ENCODE measurements around the gene MYH6. TPM values are rescaled to one million over a fixed set of nuclear protein-coding genes. Genes with fewer than 3 reads are reported as not detected.

Gene MYH6
- total RNA-seq, 1 experiment from 2014 or later: 0.07 TPM

DNA sequence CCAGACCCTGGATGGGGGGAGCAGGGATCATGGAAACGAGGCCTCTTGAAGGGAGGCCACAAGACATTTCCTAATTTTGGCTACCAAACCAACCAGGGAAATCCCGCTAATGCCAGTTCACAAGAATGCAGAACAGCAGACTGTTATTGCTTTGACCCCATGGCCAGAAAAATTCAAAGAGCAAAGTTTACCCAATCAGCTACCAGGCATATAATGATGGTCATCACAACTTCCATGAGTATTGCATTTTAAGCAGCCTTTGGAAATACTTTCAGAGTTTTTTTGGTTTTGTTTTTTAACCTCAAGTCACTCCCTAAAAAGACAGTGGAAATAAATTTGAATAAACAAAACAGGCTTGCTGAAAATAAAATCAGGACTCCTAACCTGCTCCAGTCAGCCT lies 35.6 kb downstream of the MYH6 start, which contains the start of gene IL25:
Gene IL25, plus strand, starts transcription at position 301 of the 400 bp plus-strand sequence.
- Histone ChIP-seq H3K27ac (ENCODE audit: insufficient read length, low read depth, low read length) (no peak within 1 kb of the TSS), H3K4me2 (ENCODE audit: insufficient read depth, insufficient read length, low read length) (no peak within 1 kb of the TSS), H3K18ac (ENCODE audit: insufficient read length, low read depth, low read length) (no peak within 1 kb of the TSS), H2BK15ac (ENCODE audit: low read depth, low read length) (no peak within 1 kb of the TSS), H3K23ac (ENCODE audit: insufficient read length, low read depth, low read length) (no peak within 1 kb of the TSS), H3K14ac (ENCODE audit: insufficient read depth, low read length) (no peak within 1 kb of the TSS), H3K4me1 (ENCODE audit: insufficient read depth, low read length) (no peaks in the 10 kb centered on the region), H3K23me2 (ENCODE audit: insufficient read length, low read depth, low read length, poor library complexity, severe bottlenecking) (no peaks in the 10 kb centered on the region), H4K5ac (ENCODE audit: insufficient read length, low read depth, low read length) (no peak within 1 kb of the TSS), H3K9ac (ENCODE audit: extremely low read depth, insufficient read length, low read length) (no peak within 1 kb of the TSS), H2AFZ (ENCODE audit: low read length) (no peak within 1 kb of the TSS), H2BK20ac (ENCODE audit: low read depth, low read length, poor library complexity, severe bottlenecking) (no peak within 1 kb of the TSS), H3K4ac (ENCODE audit: low read depth, low read length) (no peak within 1 kb of the TSS), H3T11ph (ENCODE audit: low read length) (no peak within 1 kb of the TSS), H3K27me3 (ENCODE audit: insufficient read depth, low read length) (no peaks in the 10 kb centered on the region; the same call in 1 of the 2 replicates), H2BK12ac (ENCODE audit: insufficient read length, low read depth, low read length) (no peak within 1 kb of the TSS), H4K91ac (ENCODE audit: insufficient read length, low read depth, low read length) (no peak within 1 kb of the TSS), H4K20me1 (ENCODE audit: control insufficient read depth, insufficient read depth, insufficient read length) (no peaks in the 10 kb centered on the region), H2BK5ac (ENCODE audit: insufficient read length, low read length) (no peak within 1 kb of the TSS), H2AK5ac (ENCODE audit: insufficient read length, low read length) (no peak within 1 kb of the TSS), H3K79me1 (ENCODE audit: insufficient read depth, low read depth, low read length, poor library complexity, severe bottlenecking) (no peaks in the 10 kb centered on the region), H4K8ac (replicated peaks; ENCODE audit: insufficient read length, low read depth, low read length) (no peak within 1 kb of the TSS), H2BK120ac (ENCODE audit: low read depth, low read length, poor library complexity, severe bottlenecking) (no peak within 1 kb of the TSS), H3K9me3 (ENCODE audit: control insufficient read depth, low read depth, low read length) (no peaks in the 10 kb centered on the region), H3K56ac (ENCODE audit: insufficient read length, low read depth, low read length) (no peak within 1 kb of the TSS), H3K79me2 (ENCODE audit: insufficient read depth, low read length) (no peaks in the 10 kb centered on the region)
- no peaks in the 10 kb centered on the region for H3K9me3 Mint-ChIP-seq
- no CpG with 5 or more reads among the region's 2 CpGs for WGBS (ENCODE audit: extremely low coverage, insufficient read length, low lambda C conversion rate)
- H3K27me3 Mint-ChIP-seq (ENCODE audit: low read depth): peaks cover 75% of the 10 kb centered on the region
- H3K4me3 Mint-ChIP-seq: no peak within 1 kb of the TSS
- H3K4me1 Mint-ChIP-seq: peaks cover 7 to 16% of the 10 kb centered on the region in 2 experiments; a peak in 3 of 4 replicates
- TF ChIP-seq, protein P1, sequence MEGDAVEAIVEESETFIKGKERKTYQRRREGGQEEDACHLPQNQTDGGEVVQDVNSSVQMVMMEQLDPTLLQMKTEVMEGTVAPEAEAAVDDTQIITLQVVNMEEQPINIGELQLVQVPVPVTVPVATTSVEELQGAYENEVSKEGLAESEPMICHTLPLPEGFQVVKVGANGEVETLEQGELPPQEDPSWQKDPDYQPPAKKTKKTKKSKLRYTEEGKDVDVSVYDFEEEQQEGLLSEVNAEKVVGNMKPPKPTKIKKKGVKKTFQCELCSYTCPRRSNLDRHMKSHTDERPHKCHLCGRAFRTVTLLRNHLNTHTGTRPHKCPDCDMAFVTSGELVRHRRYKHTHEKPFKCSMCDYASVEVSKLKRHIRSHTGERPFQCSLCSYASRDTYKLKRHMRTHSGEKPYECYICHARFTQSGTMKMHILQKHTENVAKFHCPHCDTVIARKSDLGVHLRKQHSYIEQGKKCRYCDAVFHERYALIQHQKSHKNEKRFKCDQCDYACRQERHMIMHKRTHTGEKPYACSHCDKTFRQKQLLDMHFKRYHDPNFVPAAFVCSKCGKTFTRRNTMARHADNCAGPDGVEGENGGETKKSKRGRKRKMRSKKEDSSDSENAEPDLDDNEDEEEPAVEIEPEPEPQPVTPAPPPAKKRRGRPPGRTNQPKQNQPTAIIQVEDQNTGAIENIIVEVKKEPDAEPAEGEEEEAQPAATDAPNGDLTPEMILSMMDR (conservative IDR thresholded peaks at IDR 0.05): no peak
- H3K36me3 Mint-ChIP-seq (ENCODE audit: insufficient read depth in 1 of 3, low read depth in 3 of 3): no peaks in the 10 kb centered on the region
- H3K27ac Mint-ChIP-seq: no peak within 1 kb of the TSS
- DNase-seq: no peak
